GM12873 (cell line): ENCODE measurements around the gene TTC12.

Experiments
- CTCF ChIP-seq: IDR thresholded peaks from 2 replicates; pipeline ENCODE4 v1.5.1; 2012; ENCODE audit warnings: low read depth, mild to moderate bottlenecking, moderate library complexity, low read length, control low read depth; ENCODE audit not compliant: insufficient read depth; ENCODE audit errors: missing control alignments

TTC12 gene

GRCh38 chr11:113408206-113408605, 93.8 kb downstream of the TTC12 start:
- TF ChIP-seq CTCF = no peak

DNA sequence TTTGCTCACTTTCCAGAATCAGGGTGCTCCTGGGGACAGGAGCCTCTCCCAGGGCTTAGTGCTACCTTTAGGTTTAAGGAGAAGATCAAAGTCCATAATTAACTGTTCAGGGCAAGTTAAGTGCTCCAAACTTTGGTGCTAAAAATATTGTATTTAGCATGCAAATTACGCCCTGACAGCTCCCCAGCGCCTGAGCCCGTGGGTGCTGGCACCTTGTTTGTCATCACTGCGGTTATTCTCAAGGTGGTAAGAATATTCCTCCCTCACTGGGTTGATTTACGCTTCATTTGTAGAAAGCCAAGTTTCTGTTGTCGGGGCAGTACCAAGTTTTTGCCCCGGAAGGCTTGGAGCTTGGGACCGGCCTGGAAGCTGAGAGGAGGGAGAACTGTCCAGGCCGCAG, 94.5 kb downstream of the TTC12 start:
- no peak for TF ChIP-seq CTCF

DNA sequence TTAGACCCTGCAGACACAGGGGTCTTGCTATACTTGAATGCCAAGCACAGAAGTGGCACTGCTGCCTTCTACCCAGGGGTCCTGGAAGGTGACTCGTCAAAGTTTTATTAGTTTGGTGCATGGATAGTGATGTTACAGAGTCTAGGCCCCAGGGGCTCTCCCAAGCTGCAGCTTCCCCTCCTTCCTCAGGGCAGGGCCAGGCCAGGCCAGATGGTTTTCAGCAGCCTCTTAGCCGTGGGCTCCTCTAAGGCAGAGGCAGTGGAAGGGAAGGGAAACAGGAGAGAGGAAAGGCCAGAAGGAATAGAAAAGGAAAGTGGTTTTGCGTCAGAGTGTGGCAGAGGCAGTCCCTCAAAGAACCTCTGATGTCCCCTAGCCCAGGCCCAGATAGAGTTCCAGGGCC, 95.1 kb downstream of the TTC12 start:
- no peak for TF ChIP-seq CTCF

DNA sequence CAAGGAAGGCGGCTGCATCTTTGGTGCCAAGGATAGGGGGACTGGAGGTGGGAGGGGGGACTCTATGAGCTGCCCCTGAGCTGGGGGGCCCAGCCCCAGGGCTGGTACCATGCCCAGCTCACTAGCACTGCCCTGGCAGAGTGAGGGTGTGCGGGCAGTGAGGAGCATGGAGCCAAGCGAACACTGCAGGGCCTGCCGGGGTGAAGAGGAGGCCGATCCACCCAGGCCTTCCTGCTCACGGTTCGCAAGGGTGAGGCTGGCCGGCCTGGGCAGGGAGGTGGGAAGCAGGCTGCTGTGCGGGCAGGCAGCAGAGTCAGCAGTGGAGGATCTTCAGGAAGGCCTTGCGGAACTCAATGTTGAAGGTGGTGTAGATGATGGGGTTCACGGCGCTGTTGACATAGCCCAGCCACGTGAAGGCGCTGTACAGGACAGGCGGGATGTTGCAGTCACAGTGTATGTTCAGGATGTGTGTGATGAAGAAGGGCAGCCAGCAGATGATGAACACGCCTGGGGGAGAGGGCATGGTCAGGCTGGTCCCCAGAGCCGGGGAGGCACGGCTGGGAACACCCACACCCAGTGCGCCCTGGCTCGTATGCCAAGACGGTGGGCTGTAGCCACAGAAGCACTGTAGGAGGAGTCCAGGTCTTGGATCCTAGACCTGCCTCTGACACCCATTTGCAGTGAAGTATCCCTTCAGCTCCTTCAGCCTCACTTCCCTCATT, 96.2 kb downstream of the TTC12 start:
- TF ChIP-seq CTCF = no peak

GRCh38 chr11:113411536-113411935, 97.2 kb downstream of the TTC12 start:
- TF ChIP-seq CTCF = no peak

GRCh38 chr11:113412675-113413074, 98.3 kb downstream of the TTC12 start:
- no peak for TF ChIP-seq CTCF

DNA sequence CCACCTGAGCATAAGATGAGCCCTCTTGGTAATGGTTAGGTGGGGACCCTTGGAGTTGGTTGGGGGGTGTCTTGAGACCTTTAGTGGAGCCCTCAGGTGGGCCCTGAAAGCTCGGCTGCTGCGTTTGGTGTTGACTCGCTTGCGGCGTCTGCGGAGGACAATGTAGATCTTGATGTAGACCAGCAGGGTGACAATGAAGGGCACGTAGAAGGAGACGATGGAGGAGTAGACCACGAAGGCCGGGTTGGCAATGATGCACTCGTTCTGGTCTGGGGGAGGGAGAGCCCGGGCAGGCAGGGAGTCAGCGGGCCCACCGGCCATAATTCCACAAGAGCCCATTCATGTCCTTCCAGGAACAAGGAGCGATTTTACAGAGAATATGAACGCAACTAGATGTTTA, 101.0 kb downstream of the TTC12 start:
- no peak for TF ChIP-seq CTCF
